OCI-LY7 (cell line): ENCODE data around the gene ABCA10.

Experiments used
- EZH2phosphoT487 ChIP-seq: fragments of 200-600 bp; sonication (generic); IDR thresholded peaks from 2 replicates; pipeline ENCODE4 v1.6.1; 2018; ENCODE audit warnings: low read depth, borderline replicate concordance, mild to moderate bottlenecking, mixed run types, antibody characterized with exemption, low read length, moderate library complexity, mixed read lengths
- TF ChIP-seq, protein P1 (sequence below): fragments of 200-600 bp; sonication (generic); conservative IDR thresholded peaks from 2 replicates; pipeline ENCODE4 v1.5.1; 2014; ENCODE audit warnings: mild to moderate bottlenecking, antibody characterized with exemption, low read length, moderate library complexity, mixed read lengths

DNA sequence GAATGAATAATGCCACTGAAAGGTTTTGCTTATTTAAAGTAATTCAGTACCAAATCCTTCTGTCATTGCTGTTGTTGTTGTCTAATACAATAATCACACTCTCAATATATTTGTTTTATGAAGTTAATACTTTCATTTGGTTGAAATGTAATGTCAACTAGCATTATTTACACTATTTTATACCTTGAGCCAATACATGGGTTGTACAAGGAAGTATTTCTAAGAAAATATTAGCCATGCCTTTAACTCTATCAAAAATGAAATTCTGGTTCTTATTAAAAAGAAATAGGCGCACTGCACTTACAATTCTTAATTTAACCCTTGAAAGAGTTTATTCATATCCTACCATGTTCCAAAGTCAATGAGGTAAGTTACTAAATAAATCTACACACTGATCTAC is 17.6 kb upstream of the ABCA10 start:
- TF ChIP-seq, protein P1, sequence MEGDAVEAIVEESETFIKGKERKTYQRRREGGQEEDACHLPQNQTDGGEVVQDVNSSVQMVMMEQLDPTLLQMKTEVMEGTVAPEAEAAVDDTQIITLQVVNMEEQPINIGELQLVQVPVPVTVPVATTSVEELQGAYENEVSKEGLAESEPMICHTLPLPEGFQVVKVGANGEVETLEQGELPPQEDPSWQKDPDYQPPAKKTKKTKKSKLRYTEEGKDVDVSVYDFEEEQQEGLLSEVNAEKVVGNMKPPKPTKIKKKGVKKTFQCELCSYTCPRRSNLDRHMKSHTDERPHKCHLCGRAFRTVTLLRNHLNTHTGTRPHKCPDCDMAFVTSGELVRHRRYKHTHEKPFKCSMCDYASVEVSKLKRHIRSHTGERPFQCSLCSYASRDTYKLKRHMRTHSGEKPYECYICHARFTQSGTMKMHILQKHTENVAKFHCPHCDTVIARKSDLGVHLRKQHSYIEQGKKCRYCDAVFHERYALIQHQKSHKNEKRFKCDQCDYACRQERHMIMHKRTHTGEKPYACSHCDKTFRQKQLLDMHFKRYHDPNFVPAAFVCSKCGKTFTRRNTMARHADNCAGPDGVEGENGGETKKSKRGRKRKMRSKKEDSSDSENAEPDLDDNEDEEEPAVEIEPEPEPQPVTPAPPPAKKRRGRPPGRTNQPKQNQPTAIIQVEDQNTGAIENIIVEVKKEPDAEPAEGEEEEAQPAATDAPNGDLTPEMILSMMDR, result no peak
- TF ChIP-seq EZH2phosphoT487, result no peak
